H9 (cell line): ENCODE data around the gene DCBLD1. TPM values are rescaled to one million over a fixed set of nuclear protein-coding genes. Genes with fewer than 3 reads are reported as not detected.

Experiments used
- DNase-seq: peaks from one replicate; pipeline ENCODE4 v3.0.0-alpha.2; 2017
- H2AFZ ChIP-seq: one replicate; pipeline ENCODE4 v1.6.1; 2013; ENCODE audit warnings: mild to moderate bottlenecking, low read length, control low read depth, moderate library complexity
- H2AK5ac ChIP-seq: 2 replicates; pipeline ENCODE4 v1.6.1; 2013; ENCODE audit warnings: low read length, control low read depth, mixed read lengths; ENCODE audit not compliant: insufficient read length
- H2BK120ac ChIP-seq: one replicate; pipeline ENCODE4 v1.6.1; 2013; ENCODE audit warnings: low read depth, mild to moderate bottlenecking, low read length, control low read depth, inconsistent platforms; ENCODE audit not compliant: poor library complexity, severe bottlenecking
- H2BK12ac ChIP-seq: 2 replicates; pipeline ENCODE4 v1.6.1; 2013; ENCODE audit warnings: low read length, control low read depth, mixed read lengths, low read depth; ENCODE audit not compliant: insufficient read length
- H2BK15ac ChIP-seq: 2 replicates; pipeline ENCODE4 v1.6.1; 2013; ENCODE audit warnings: low read depth, low read length, control low read depth
- H2BK20ac ChIP-seq: one replicate; pipeline ENCODE4 v1.6.1; 2013; ENCODE audit warnings: low read depth, mild to moderate bottlenecking, low read length, control low read depth, inconsistent platforms; ENCODE audit not compliant: poor library complexity, severe bottlenecking
- H2BK5ac ChIP-seq: 2 replicates; pipeline ENCODE4 v1.6.1; 2013; ENCODE audit warnings: low read length, control low read depth, mixed read lengths; ENCODE audit not compliant: insufficient read length
- H3K14ac ChIP-seq: 2 replicates; pipeline ENCODE4 v1.6.1; 2013; ENCODE audit warnings: low read length, control low read depth; ENCODE audit not compliant: insufficient read depth
- H3K18ac ChIP-seq: 2 replicates; pipeline ENCODE4 v1.6.1; 2013; ENCODE audit warnings: low read depth, mild to moderate bottlenecking, mixed read lengths, low read length, control low read depth; ENCODE audit not compliant: insufficient read length
- H3K23ac ChIP-seq: 2 replicates; pipeline ENCODE4 v1.6.1; 2013; ENCODE audit warnings: low read length, control low read depth, mixed read lengths, low read depth; ENCODE audit not compliant: insufficient read length
- H3K23me2 ChIP-seq: 2 replicates; pipeline ENCODE4 v1.6.1; 2013; ENCODE audit warnings: low read depth, mild to moderate bottlenecking, mixed read lengths, low read length, control low read depth; ENCODE audit not compliant: insufficient read length, poor library complexity, severe bottlenecking
- H3K27ac ChIP-seq: 2 replicates; pipeline ENCODE4 v1.5.1; 2013; ENCODE audit warnings: low read length, control low read depth, mixed read lengths, low read depth; ENCODE audit not compliant: insufficient read length
- H3K27me3 ChIP-seq: 2 replicates; pipeline ENCODE4 v1.6.1; 2013; ENCODE audit warnings: low read length, control low read depth, inconsistent platforms; ENCODE audit not compliant: insufficient read depth
- H3K4ac ChIP-seq: 2 replicates; pipeline ENCODE4 v1.6.1; 2013; ENCODE audit warnings: low read depth, mild to moderate bottlenecking, control low read depth, inconsistent platforms, low read length, moderate library complexity
- H3K4me1 ChIP-seq: 2 replicates; pipeline ENCODE4 v1.6.1; 2013; ENCODE audit warnings: low read length, control low read depth, inconsistent platforms; ENCODE audit not compliant: insufficient read depth
- H3K4me2 ChIP-seq: 2 replicates; pipeline ENCODE4 v1.6.1; 2013; ENCODE audit warnings: low read length, control low read depth, mixed read lengths; ENCODE audit not compliant: insufficient read length, insufficient read depth
- H3K56ac ChIP-seq: 2 replicates; pipeline ENCODE4 v1.6.1; 2013; ENCODE audit warnings: low read depth, mild to moderate bottlenecking, mixed read lengths, low read length, control low read depth; ENCODE audit not compliant: insufficient read length
- H3K79me1 ChIP-seq: 2 replicates; pipeline ENCODE4 v1.6.1; 2013; ENCODE audit warnings: low read depth, mild to moderate bottlenecking, moderate library complexity, low read length, control low read depth, inconsistent platforms; ENCODE audit not compliant: insufficient read depth, poor library complexity, severe bottlenecking
- H3K79me2 ChIP-seq: 2 replicates; pipeline ENCODE4 v1.6.1; 2013; ENCODE audit warnings: low read length, control low read depth, inconsistent platforms; ENCODE audit not compliant: insufficient read depth
- H3K9ac ChIP-seq: 2 replicates; pipeline ENCODE4 v1.6.1; 2013; ENCODE audit warnings: low read length, control low read depth, mixed read lengths; ENCODE audit not compliant: insufficient read length; ENCODE audit errors: extremely low read depth
- H3K9me3 ChIP-seq: one replicate; pipeline ENCODE4 v1.6.1; 2013; ENCODE audit warnings: low read depth, low read length, inconsistent platforms; ENCODE audit not compliant: control insufficient read depth
- H3T11ph ChIP-seq: one replicate; pipeline ENCODE4 v1.6.1; 2013; ENCODE audit warnings: mild to moderate bottlenecking, low read length, control low read depth, inconsistent platforms
- H4K20me1 ChIP-seq: one replicate; pipeline ENCODE4 v1.6.1; 2013; ENCODE audit not compliant: control insufficient read depth, insufficient read length, insufficient read depth
- H4K5ac ChIP-seq: 2 replicates; pipeline ENCODE4 v1.6.1; 2013; ENCODE audit warnings: low read depth, mild to moderate bottlenecking, mixed read lengths, low read length, control low read depth; ENCODE audit not compliant: insufficient read length
- H4K8ac ChIP-seq: replicated peaks from 2 replicates; pipeline ENCODE4 v1.6.1; 2013; ENCODE audit warnings: low read length, control low read depth, mixed read lengths, low read depth; ENCODE audit not compliant: insufficient read length
- H4K91ac ChIP-seq: 2 replicates; pipeline ENCODE4 v1.6.1; 2013; ENCODE audit warnings: low read depth, mild to moderate bottlenecking, moderate library complexity, mixed read lengths, low read length, control low read depth; ENCODE audit not compliant: insufficient read length
- H3K27ac Mint-ChIP-seq, 3 experiments: 2 replicates in 2 of 3; 3 replicates in 1 of 3; pipeline ENCODE4 v1.8.0; 2020 to 2021; ENCODE audit warnings: mixed read lengths in 3 of 3, mild to moderate bottlenecking in 1 of 3, moderate library complexity in 1 of 3
- H3K27me3 Mint-ChIP-seq: 2 replicates; pipeline ENCODE4 v1.8.0; 2021; ENCODE audit warnings: low read depth, mild to moderate bottlenecking, moderate library complexity, mixed read lengths
- H3K36me3 Mint-ChIP-seq, 3 experiments: 2 replicates in 2 of 3; 3 replicates in 1 of 3; pipeline ENCODE4 v1.8.0; 2020 to 2021; ENCODE audit warnings: low read depth in 3 of 3, mixed read lengths in 3 of 3; ENCODE audit not compliant: insufficient read depth in 1 of 3
- H3K4me1 Mint-ChIP-seq, 2 experiments: 2 replicates each; pipeline ENCODE4 v1.8.0; 2020; ENCODE audit warnings: mixed read lengths in 2 of 2
- H3K4me3 Mint-ChIP-seq, 2 experiments: 2 replicates in 1 of 2; 3 replicates in 1 of 2; pipeline ENCODE4 v1.8.0; 2020 to 2021; ENCODE audit warnings: mild to moderate bottlenecking in 2 of 2, mixed read lengths in 2 of 2, moderate library complexity in 1 of 2
- H3K9me3 Mint-ChIP-seq, 2 experiments: 2 replicates in 1 of 2; 3 replicates in 1 of 2; pipeline ENCODE4 v1.8.0; 2020; ENCODE audit warnings: mild to moderate bottlenecking in 2 of 2, mixed read lengths in 2 of 2, moderate library complexity in 1 of 2
- CTCF ChIP-seq: fragments of 200-600 bp; sonication (generic); conservative IDR thresholded peaks from 3 replicates; pipeline ENCODE4 v1.8.0; 2021; ENCODE audit warnings: antibody characterized with exemption, mild to moderate bottlenecking
- WGBS: extraction: QIAGEN DNeasy Blood & Tissue Kit; methylation state at CpG from one replicate; pipeline ENCODE4 v1.1.7; 2013; ENCODE audit warnings: missing lambda C conversion rate, low lambda C conversion rate, mixed read lengths; ENCODE audit not compliant: insufficient read length; ENCODE audit errors: extremely low coverage; 5-methylcytosine and 5-hydroxymethylcytosine counted together
- total RNA-seq: library from RNA; stranded (reverse); gene quantifications from 2 replicates; pipeline ENCODE4 v1.2.1, GENCODE V29; 2021

Gene DCBLD1
- total RNA-seq, 1 experiment from 2014 or later = 10.1 TPM

DNA sequence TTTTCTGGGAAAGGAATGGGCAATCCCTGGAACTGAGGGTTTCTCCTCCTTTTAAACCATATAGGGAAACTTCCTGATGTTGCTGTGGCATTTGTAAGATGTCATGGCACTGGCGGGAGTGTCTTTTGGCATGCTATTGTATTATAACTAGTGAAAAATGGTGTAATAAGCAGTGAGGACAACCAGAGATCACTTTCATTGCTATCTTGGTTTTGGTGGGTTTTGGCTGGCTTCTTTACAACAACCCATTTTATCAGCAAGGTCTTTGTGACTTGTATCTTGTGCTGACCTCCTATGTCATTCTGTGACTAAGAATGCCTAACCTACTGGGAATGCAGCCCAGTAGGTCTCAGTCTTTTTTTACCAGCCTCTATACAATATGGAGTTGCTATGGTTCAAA is 9.1 kb upstream of the DCBLD1 start:
- no peak overlapping the region for H2AFZ ChIP-seq
- Mint-ChIP-seq H3K4me1 (peaks cover 8 to 16% of the 10 kb centered on the region in 2 experiments), H3K9me3 (no peaks in the 10 kb centered on the region), H3K27ac (no peak overlapping the region), H3K4me3 (no peak overlapping the region), H3K36me3 (no peaks in the 10 kb centered on the region), H3K27me3 (no peaks in the 10 kb centered on the region; the same call in 1 of the 2 replicates)
- H3K4me2 ChIP-seq = no peak overlapping the region
- no peak overlapping the region for H2BK12ac ChIP-seq
- no peak overlapping the region for H4K91ac ChIP-seq
- H4K5ac ChIP-seq = no peak overlapping the region
- H3K23me2 ChIP-seq = no peaks in the 10 kb centered on the region
- H3K23ac ChIP-seq = no peak overlapping the region
- H4K8ac ChIP-seq = no peak overlapping the region
- no peak overlapping the region for H3K18ac ChIP-seq
- H2BK15ac ChIP-seq = no peak overlapping the region
- H4K20me1 ChIP-seq = no peaks in the 10 kb centered on the region
- no peaks in the 10 kb centered on the region; the same call in 1 of the 2 replicates for H3K4me1 ChIP-seq
- no peak overlapping the region for H2BK120ac ChIP-seq
- H3K79me1 ChIP-seq = no peaks in the 10 kb centered on the region
- WGBS = no CpG with 5 or more reads among the region's 1 CpG
- no peak overlapping the region for H3K4ac ChIP-seq
- TF ChIP-seq CTCF = no peak
- no peaks in the 10 kb centered on the region for H3K79me2 ChIP-seq
- H2AK5ac ChIP-seq = no peak overlapping the region
- H3K9ac ChIP-seq = no peak overlapping the region
- no peaks in the 10 kb centered on the region for H3K9me3 ChIP-seq
- no peak overlapping the region for H2BK20ac ChIP-seq
- DNase-seq = no peak
- no peak overlapping the region for H3K27ac ChIP-seq
- no peak overlapping the region for H3T11ph ChIP-seq
- H3K27me3 ChIP-seq = no peaks in the 10 kb centered on the region
- no peak overlapping the region for H3K14ac ChIP-seq
- H2BK5ac ChIP-seq = no peak overlapping the region
- H3K56ac ChIP-seq = no peak overlapping the region
